Duodenal mucosa (tissue), 2 donors: ENCODE measurements around the gene SCMH1.
"Not testable (repeated sequence)": the region's sequence is repeated elsewhere in the genome, so short reads cannot be mapped to it uniquely, and the experiment has no call there.

Experiments used
- H3K27ac ChIP-seq: one replicate; pipeline ENCODE4 v1.7.0; 2013; ENCODE audit warnings: low read depth, low read length
- H3K27me3 ChIP-seq, 2 donors: one replicate each; pipeline ENCODE4 v1.7.0; 2013; ENCODE audit warnings: low read length in 2 of 2, control low read depth in 1 of 2; ENCODE audit not compliant: insufficient read depth in 2 of 2, control insufficient read depth in 1 of 2
- H3K36me3 ChIP-seq, 2 donors: one replicate each; pipeline ENCODE4 v1.7.0; 2013; ENCODE audit warnings: low read length in 2 of 2, control low read depth in 1 of 2; ENCODE audit not compliant: insufficient read depth in 2 of 2, control insufficient read depth in 1 of 2
- H3K4me1 ChIP-seq, 2 donors: one replicate each; pipeline ENCODE4 v1.7.0; 2013; ENCODE audit warnings: low read length in 2 of 2, control low read depth in 1 of 2; ENCODE audit not compliant: insufficient read depth in 2 of 2, control insufficient read depth in 1 of 2
- H3K4me3 ChIP-seq, 2 donors: one replicate each; pipeline ENCODE4 v1.7.0; 2013; ENCODE audit warnings: low read length in 2 of 2, low read depth in 1 of 2
- H3K9ac ChIP-seq, 2 donors: one replicate each; pipeline ENCODE4 v1.7.0; 2013; ENCODE audit warnings: low read length in 2 of 2, low read depth in 1 of 2
- H3K9me3 ChIP-seq, 2 donors: one replicate each; pipeline ENCODE4 v1.7.0; 2013; ENCODE audit warnings: low read length in 2 of 2, control low read depth in 1 of 2; ENCODE audit not compliant: control insufficient read depth in 1 of 2

The SCMH1 gene

GRCh38 chr1:41251120-41251519 is 9.0 kb upstream of the SCMH1 start:
- H3K27me3 ChIP-seq, H3K9ac ChIP-seq, H3K4me1 ChIP-seq, H3K27ac ChIP-seq, H3K4me3 ChIP-seq, H3K9me3 ChIP-seq, H3K36me3 ChIP-seq: not testable (repeated sequence)

- Histone ChIP-seq H3K27me3 (no peaks in the 10 kb centered on the region), H3K4me3 (no peak overlapping the region), H3K36me3 (no peaks in the 10 kb centered on the region), H3K27ac (no peak overlapping the region), H3K9ac (no peak overlapping the region), H3K9me3 (no peaks in the 10 kb centered on the region), H3K4me1 (no peaks in the 10 kb centered on the region)
Observed at GRCh38 chr1:41249319-41249718, 7.2 kb upstream of the SCMH1 start.

- Histone ChIP-seq H3K9ac (no peak overlapping the region), H3K36me3 (no peaks in the 10 kb centered on the region), H3K27me3 (no peaks in the 10 kb centered on the region), H3K27ac (no peak overlapping the region), H3K4me1 (peaks cover 5 to 9% of the 10 kb centered on the region in 2 donors), H3K4me3 (no peak overlapping the region), H3K9me3 (no peaks in the 10 kb centered on the region)
Observed at GRCh38 chr1:41246568-41246967, 4.5 kb upstream of the SCMH1 start.

- Histone ChIP-seq H3K36me3 (no peaks in the 10 kb centered on the region), H3K27ac (no peak overlapping the region)
Observed at GRCh38 chr1:41245659-41246058, 3.6 kb upstream of the SCMH1 start.

GRCh38 chr1:41243079-41243385 is 926 bp upstream of the SCMH1 start:
- peaks cover 16 to 23% of the 10 kb centered on the region in 2 donors for H3K4me1 ChIP-seq
- no peak overlapping the region for H3K9ac ChIP-seq
- no peak overlapping the region for H3K27ac ChIP-seq
- no peaks in the 10 kb centered on the region for H3K9me3 ChIP-seq
- H3K36me3 ChIP-seq = no peaks in the 10 kb centered on the region
- H3K27me3 ChIP-seq = no peaks in the 10 kb centered on the region
- peak overlapping the region; percentile 73 to 74 for H3K4me3 ChIP-seq

More at GRCh38 chr1:41245659-41246058, 3.6 kb upstream of the SCMH1 start:
- no peak overlapping the region for H3K9ac ChIP-seq
- H3K4me3 ChIP-seq = no peak overlapping the region
- no peaks in the 10 kb centered on the region for H3K9me3 ChIP-seq
- no peaks in the 10 kb centered on the region for H3K27me3 ChIP-seq
- peaks cover 9 to 10% of the 10 kb centered on the region in 2 donors for H3K4me1 ChIP-seq

- Histone ChIP-seq H3K36me3 (no peaks in the 10 kb centered on the region), H3K27ac (peak overlapping the region; percentile 43), H3K27me3 (no peaks in the 10 kb centered on the region), H3K9me3 (no peaks in the 10 kb centered on the region), H3K9ac (peak overlapping the region; percentile 67 to 73), H3K4me1 (peaks cover 21 to 24% of the 10 kb centered on the region in 2 donors), H3K4me3 (peak overlapping the region; percentile 73 to 74)
Observed at GRCh38 chr1:41242342-41243078, 404 bp upstream of the SCMH1 start.

- H3K27me3 ChIP-seq = no peaks in the 10 kb centered on the region
- peaks cover 21 to 24% of the 10 kb centered on the region in 2 donors for H3K4me1 ChIP-seq
- peak overlapping the region; percentile 44 to 45 for H3K9ac ChIP-seq
- peak overlapping the region; percentile 66 to 71 for H3K4me3 ChIP-seq
- no peaks in the 10 kb centered on the region for H3K36me3 ChIP-seq
- H3K9me3 ChIP-seq = no peaks in the 10 kb centered on the region
- peak overlapping the region; percentile 72 for H3K27ac ChIP-seq
Observed at GRCh38 chr1:41241354-41241748, 755 bp downstream of the SCMH1 start.

- no peaks in the 10 kb centered on the region for H3K9me3 ChIP-seq
- no peaks in the 10 kb centered on the region for H3K36me3 ChIP-seq
- H3K27me3 ChIP-seq = no peaks in the 10 kb centered on the region
- H3K27ac ChIP-seq = peak overlapping the region; percentile 72
- peak overlapping the region; percentile 44 to 45 for H3K9ac ChIP-seq
- H3K4me1 ChIP-seq = peaks cover 21 to 24% of the 10 kb centered on the region in 2 donors
- H3K4me3 ChIP-seq = peak overlapping the region; percentile 66 to 71
Observed at GRCh38 chr1:41240781-41241353, 1.2 kb downstream of the SCMH1 start.

GRCh38 chr1:41239988-41240610 is 2.0 kb downstream of the SCMH1 start:
- Histone ChIP-seq H3K36me3 (no peaks in the 10 kb centered on the region), H3K4me3 (no peak overlapping the region), H3K4me1 (peaks cover 21 to 24% of the 10 kb centered on the region in 2 donors), H3K9ac (no peak overlapping the region), H3K27ac (no peak overlapping the region), H3K9me3 (no peaks in the 10 kb centered on the region), H3K27me3 (no peaks in the 10 kb centered on the region)

- H3K27ac ChIP-seq = no peak overlapping the region
- no peaks in the 10 kb centered on the region for H3K9me3 ChIP-seq
- no peak overlapping the region for H3K4me3 ChIP-seq
- H3K27me3 ChIP-seq = no peaks in the 10 kb centered on the region
- peaks cover 21 to 29% of the 10 kb centered on the region in 2 donors for H3K4me1 ChIP-seq
- H3K9ac ChIP-seq = no peak overlapping the region
- no peaks in the 10 kb centered on the region for H3K36me3 ChIP-seq
Observed at GRCh38 chr1:41238311-41238988, 3.7 kb downstream of the SCMH1 start.
